SU-DHL-6 (cell line): ENCODE data around the gene SAE1.

Experiments used
- CTCF ChIP-seq: fragments of 200-600 bp; sonication (generic); IDR thresholded peaks from one replicate; pipeline ENCODE4 v1.5.1; 2017; ENCODE audit warnings: antibody characterized with exemption, mild to moderate bottlenecking, low read length, moderate library complexity; ENCODE audit not compliant: insufficient read depth, poor library complexity, severe bottlenecking
- EZH2phosphoT487 ChIP-seq: fragments of 200-600 bp; sonication (generic), shearing (Covaris generic); conservative IDR thresholded peaks from 2 replicates; pipeline ENCODE4 v1.6.1; 2018; ENCODE audit warnings: mild to moderate bottlenecking, antibody characterized with exemption, low read length, moderate library complexity, mixed read lengths

- TF ChIP-seq CTCF (no peak), EZH2phosphoT487 (no peak)
Measured at GRCh38 chr19:47221890-47222289, 91.3 kb downstream of the SAE1 start.
